HG03442 (cell line): ENCODE data around the gene LITAF.

Source experiments
- ATAC-seq: cut with Tn5 transposase; IDR thresholded peaks from one replicate; pipeline ENCODE4 v1.9.1; 2021; ENCODE audit warnings: mild to moderate bottlenecking, moderate library complexity; ENCODE audit not compliant: unreplicated experiment

LITAF gene

GRCh38 chr16:11554053-11554452 is 32.7 kb downstream of the LITAF start:
- ATAC-seq = no peak

DNA sequence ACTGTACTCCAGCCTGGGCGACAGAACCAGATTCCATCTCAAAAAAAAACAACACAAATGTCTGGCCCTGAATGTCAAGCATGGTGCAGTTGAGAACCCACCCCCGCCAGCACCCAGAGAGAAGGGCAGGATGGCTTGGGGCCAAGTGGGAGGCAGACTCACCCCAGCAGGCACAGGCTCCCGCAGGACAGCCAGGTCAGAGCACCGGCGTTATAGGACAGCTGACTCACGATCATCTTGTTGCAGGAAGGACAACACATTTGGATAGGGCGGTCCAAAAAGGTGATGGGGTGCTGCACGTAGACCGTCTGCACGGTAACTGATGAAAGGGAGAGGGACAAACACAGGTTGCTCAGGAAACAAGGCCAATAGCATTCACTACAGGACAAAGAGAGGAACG is 33.3 kb downstream of the LITAF start:
- ATAC-seq = no peak

- ATAC-seq = no peak
Measured at GRCh38 chr16:11552440-11552839, 34.3 kb downstream of the LITAF start.

- no peak for ATAC-seq
Measured at GRCh38 chr16:11551842-11552241, 34.9 kb downstream of the LITAF start.

DNA sequence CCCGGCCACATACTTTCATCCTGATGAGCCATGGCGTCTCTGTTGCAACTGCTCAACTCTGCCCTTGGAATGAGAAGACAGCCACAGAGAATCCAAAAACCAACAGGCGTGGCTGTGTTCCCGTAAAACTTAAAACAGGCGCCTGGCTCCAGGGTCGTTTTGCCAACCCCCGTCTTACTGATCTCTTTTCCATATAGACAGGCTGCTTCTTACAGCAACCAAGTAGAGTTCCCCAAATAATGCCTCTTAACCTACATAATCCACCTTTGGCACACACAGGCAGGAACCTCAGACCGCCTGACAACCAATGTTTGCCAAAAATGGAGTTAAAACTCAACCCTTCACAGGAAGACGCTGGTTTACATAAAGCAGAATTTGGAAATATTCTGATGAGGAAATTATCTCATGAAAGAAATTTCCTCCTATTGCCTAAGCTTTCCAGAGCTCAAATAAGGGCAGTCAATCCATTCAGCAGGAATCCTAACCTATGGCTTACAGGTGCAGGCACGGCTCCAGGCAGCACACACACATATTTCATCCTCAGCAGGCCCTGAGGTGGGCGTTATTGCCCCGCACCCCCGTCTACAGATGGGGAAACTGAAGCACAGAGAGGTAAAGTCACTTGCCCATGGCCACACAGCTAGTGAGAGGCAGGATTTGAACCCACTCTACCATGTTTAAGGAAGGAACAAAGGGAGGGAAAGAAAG is 35.8 kb downstream of the LITAF start:
- ATAC-seq = no peak

GRCh38 chr16:11547118-11547916 is 39.4 kb downstream of the LITAF start:
- ATAC-seq = no peak

- no peak for ATAC-seq
Measured at GRCh38 chr16:11546608-11547061, 40.1 kb downstream of the LITAF start.

- ATAC-seq = no peak
Measured at GRCh38 chr16:11543661-11544393, 42.9 kb downstream of the LITAF start.

DNA sequence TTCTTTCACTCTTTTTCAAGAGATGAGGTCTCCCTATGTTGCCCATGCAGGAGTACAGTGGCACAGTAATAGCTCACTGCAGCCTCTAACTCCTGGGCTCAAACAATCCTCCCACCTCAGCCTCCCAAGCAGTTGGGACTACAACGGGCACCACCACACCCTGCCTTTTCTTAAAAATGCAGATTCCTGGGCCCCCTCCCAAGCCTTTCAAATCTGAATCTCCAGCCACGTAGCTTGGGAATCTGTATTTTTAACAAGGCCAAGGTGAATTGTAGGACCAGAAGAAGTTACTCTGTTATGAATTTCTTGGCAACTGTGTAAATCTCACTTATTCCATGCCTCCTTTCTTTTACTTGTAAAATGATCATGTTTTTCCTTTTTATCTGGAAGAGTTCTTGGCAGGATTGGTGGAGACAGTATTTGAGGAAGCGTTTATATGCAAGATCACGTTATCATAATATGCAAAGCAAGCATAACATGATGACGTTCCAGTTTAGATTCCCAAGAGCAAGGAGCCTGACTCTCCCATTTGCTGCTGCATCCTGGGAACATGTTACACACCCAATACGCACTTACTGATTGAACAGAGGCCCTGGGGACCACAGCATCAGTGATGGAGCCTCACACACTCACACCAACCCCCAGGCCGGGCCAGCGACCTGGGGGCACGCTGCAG is 44.5 kb downstream of the LITAF start:
- no peak for ATAC-seq

GRCh38 chr16:11539641-11540050 is 47.1 kb downstream of the LITAF start:
- no peak for ATAC-seq

DNA sequence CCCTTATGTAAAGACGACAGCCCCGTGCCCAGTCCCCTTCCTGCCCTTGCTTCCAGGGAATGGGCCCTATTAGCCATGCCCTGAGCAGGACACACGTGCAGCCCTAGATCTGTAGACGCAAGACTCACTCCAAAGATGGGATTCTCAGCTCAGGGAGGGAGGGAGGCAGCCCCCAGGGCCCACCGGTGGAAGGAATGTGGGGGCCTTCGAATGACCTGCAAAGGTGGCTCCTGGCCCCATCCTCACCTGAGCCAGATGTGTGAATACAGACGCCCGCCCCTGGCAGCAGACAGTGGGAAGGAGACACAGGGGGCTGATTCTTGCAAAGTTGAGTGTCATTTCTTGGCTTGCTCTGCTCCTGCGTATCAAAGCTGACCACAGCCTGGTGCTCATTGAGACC is 47.8 kb downstream of the LITAF start:
- no peak for ATAC-seq

DNA sequence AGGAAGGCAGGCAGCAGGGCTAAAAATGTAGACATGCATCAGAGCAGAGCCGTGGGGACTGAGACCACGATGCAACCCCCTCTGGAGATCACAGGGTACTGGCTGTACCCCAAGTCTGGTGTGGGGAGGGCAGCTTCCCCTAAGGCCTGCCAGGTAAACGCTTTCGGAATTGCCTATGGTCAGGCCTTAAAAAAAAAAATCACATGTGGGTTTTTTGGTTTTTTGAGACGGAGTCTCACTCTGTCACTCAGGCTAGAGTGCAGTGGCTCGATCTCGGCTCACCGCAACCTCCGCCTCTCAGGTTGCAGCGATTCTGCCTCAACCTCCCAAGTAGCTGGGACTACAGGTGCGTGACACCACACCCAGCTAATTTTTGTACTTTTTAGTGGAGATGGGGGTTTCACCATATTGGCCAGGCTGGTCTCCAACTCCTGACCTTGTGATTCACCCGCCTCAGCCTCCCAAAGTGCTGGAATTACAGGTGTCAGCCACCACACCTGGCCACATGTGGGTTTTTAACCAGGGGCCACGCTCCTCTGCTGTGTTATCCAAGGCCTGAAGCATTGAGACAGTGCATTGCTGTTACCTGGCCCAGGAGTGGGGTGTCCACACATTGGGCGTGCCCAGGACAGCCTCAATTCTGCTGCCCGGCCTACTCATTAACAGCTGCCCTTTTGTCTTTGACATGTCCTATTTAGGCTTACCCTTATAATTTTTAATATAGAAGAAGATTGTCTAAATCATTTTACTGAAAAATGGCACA is 50.4 kb downstream of the LITAF start:
- no peak for ATAC-seq

DNA sequence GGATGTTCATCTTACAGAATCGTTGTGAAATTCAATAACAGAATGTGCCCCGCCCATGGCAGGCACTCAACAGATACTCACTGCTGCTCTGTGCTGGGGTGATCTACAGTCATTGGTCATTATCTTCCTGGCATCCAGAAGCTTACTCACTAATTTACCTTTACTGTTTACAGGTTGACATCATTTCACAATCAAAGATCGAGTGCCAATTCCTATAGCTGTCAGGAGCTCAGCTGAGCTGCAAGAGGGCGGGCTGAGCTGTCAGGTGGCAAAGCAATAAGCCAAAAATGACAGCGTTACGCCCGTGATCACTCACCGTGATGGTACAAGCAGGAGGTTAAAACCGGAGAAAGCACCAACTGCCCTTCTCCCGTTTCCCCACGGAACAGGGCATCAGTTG is 51.2 kb downstream of the LITAF start:
- no peak for ATAC-seq

- ATAC-seq = no peak
Measured at GRCh38 chr16:11534262-11534661, 52.5 kb downstream of the LITAF start.

GRCh38 chr16:11533588-11533987 is 53.1 kb downstream of the LITAF start:
- ATAC-seq = no peak

DNA sequence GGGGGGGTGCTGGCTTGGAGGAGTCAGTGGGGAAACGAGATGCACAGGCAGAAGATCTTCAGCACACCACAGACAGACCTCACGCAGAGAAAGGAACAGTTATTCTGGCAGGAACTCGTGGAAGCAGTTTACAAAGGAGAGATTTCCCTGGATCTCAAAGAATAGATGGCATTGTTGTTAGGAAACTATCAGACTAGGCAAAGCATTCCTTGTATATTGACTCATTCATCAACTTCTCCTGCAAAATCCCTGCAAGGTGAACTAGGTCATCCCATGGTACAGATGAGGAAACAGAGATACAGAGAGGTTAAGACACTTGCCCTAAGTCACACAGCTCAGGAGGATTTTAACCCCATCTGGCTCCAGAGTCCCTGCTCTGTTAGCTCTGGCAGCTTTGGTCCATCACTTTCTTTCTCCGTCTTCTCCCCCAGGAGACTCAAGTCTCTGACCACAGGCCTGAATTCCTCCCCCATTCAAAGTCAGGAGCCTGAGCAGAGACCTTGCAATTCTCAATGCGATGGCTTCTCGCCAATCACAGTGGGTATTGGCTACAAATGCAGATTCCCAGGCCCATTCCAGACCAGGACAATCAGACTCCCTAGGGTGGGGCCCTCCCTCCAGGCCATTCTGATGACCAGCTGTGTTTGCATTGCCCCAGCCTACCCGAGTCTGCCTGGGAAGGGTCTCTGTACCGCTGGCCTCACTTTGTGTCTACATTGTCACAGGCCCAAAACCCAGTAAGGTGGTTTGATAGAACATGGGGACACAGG is 56.4 kb downstream of the LITAF start:
- no peak for ATAC-seq

- no peak for ATAC-seq
Measured at GRCh38 chr16:11529285-11529684, 57.4 kb downstream of the LITAF start.

GRCh38 chr16:11528053-11528452 is 58.7 kb downstream of the LITAF start:
- no peak for ATAC-seq

DNA sequence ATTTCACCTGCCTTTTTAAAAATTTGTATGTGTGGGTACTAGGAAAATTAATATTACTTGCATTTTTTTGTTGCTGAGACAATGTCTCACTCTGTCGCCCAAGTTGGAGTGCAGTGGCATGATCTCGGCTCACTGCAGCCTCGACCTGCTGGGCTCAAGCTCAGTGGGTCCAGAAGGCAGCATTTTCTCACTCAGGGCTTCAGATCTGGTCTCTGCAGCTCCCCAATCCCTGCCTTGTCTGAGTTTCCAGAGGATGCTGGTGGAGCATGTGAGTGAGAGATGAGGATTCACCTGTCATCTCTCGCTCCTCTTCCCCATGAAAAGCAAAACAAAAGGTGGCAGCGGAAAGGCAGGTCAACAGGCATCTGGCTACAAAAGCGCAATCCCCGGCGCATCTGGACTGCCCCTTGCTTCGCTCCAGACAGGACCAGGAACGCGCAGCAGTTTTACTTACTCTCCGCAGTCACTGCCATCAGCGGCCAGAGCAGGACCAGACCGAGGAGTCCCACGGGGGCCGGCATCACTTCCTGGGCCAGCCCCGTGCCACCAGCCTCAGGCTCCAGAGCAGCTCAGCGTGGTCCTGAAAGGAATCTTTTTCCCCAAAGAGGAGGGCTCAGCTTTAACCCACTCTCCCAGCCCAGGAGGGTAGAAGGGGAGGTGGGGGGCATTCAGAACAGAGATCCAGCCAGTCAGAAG is 59.9 kb downstream of the LITAF start:
- ATAC-seq = no peak
